MG63 (cell line): Measurements from ENCODE around the gene COLQ. TPM values are rescaled to one million over a fixed set of nuclear protein-coding genes. Genes with fewer than 3 reads are reported as not detected.
"Not testable (repeated sequence)": the region's sequence is repeated elsewhere in the genome, so short reads cannot be mapped to it uniquely, and the experiment has no call there.

ENCODE experiments used
- DNase-seq: peaks from one replicate; pipeline ENCODE4 v3.0.0-alpha.2; 2020
- H3K27me3 ChIP-seq: fragments of 250-450 bp; sonication (Bioruptor Pico); 2 replicates; pipeline ENCODE4 v1.5.1; 2020; ENCODE audit warnings: mild to moderate bottlenecking, moderate library complexity
- H3K36me3 ChIP-seq: fragments of 250-450 bp; sonication (Bioruptor Pico); 2 replicates; pipeline ENCODE4 v1.5.1; 2020; ENCODE audit warnings: mild to moderate bottlenecking, moderate library complexity
- H3K4me3 ChIP-seq: fragments of 250-450 bp; sonication (Bioruptor Pico); 2 replicates; pipeline ENCODE4 v1.5.1; 2020; ENCODE audit warnings: mild to moderate bottlenecking, moderate library complexity
- H3K9me3 ChIP-seq: fragments of 250-450 bp; sonication (Bioruptor Pico); 2 replicates; pipeline ENCODE4 v1.5.1; 2020; ENCODE audit warnings: mild to moderate bottlenecking, moderate library complexity
- total RNA-seq: library from RNA; depleted of rRNA; stranded (reverse); fragments of >200 nt; shearing (Covaris generic); gene quantifications from 2 replicates; pipeline ENCODE4 v1.2.3, GENCODE V29; 2014; ENCODE audit warnings: low replicate concordance

Gene COLQ
- total RNA-seq, 1 experiment from 2014 or later = not detected

DNA sequence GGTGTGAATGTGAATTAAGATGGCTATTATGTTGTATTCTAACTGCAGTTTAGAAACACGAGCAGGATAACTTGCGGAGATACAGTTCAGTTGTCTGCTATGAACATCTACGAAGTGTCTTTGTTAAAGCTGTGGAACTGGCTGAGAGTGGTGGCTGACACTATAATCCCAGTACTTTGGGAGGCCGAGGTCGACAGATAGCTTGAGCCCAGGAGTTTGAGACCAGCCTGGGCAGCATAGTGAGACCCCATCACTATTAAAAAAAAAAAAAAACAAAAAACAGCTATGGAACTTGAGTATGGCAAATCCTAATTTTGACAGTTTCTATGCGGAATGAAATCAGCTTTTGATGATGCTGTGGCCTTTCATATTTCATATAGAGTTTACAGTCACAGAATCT lies 92.4 kb downstream of the COLQ start:
- H3K9me3 ChIP-seq = no peaks in the 10 kb centered on the region
- H3K36me3 ChIP-seq = peaks cover 14% of the 10 kb centered on the region
- H3K27me3 ChIP-seq = no peaks in the 10 kb centered on the region
- no peak for DNase-seq
- H3K4me3 ChIP-seq = peak overlapping the region; percentile 89

DNA sequence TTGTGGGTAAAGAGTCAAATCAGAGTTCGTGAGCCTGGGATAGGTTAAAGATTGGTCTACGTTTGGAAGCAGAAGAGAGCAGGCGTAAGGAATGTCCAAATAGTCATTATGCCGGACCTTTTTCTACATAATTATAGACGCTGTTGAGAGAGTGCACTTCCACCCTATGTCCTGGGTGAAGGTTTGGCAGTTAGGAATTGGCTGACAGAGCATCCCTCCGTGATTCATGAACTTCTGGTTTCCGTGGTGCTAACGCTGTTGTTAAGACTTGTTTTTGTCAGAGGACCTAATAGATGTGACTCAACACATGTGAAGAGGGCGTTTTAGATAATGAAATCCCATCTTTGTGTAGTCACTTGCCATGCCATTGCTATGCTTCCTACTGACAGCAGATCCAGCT lies 93.0 kb downstream of the COLQ start:
- Histone ChIP-seq H3K9me3 (no peaks in the 10 kb centered on the region), H3K27me3 (no peaks in the 10 kb centered on the region), H3K4me3 (peak overlapping the region; percentile 89), H3K36me3 (peaks cover 14% of the 10 kb centered on the region)
- peak; percentile 33 for DNase-seq

DNA sequence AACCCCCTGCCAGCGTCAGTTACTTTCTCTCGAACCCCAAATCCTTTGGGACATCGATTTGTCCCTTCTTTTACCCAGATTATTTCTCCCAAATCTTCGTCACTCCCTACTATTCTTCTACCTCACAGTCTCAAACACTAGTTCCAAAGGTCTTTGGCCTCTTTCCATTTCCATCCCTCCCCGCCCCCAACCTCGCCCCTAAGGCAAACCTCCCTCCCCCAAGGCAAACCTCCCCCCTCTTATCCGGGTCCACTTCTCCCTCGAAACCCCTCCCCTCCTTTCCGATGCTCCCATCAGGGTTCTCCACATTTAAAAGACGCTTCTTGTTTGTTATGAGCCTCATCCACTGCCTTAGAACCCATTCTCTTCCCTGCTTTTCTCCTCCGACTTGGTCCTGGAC lies 93.5 kb downstream of the COLQ start:
- H3K9me3 ChIP-seq = no peaks in the 10 kb centered on the region
- peak overlapping the region; percentile 89 for H3K4me3 ChIP-seq
- DNase-seq = no peak
- H3K36me3 ChIP-seq = peaks cover 14% of the 10 kb centered on the region
- H3K27me3 ChIP-seq = no peaks in the 10 kb centered on the region

DNA sequence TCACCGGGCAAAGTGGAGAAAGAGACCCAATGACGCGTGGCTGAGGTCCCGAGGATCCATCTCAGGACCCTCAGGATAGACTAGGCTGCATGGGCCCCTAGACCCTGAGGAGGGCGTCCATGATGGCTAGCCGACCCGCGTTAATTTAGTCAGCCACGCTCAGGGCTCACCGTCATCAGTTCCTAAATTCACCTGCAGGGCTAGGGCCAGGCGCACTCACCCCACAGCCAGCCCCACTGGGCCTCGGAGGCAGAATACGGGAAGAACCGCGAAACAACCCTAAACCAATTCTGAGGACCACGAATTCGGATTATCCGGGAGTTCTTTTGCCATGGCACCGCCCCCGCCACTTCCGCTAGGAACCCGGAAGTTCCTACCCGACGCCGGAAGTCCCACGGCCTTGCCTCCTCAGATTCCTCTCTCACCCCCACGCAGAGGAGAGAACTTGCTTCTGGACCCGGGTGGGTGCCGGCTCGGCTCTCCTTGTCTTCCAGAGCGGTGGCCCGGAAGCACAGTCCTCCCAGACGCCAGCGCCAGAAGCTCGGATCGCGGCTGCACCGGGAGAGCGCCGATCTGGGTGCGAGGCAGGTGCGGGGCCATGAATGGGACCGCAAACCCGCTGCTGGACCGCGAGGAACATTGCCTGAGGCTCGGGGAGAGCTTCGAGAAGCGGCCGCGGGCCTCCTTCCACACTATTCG lies 94.2 kb downstream of the COLQ start, which contains the start of the genes EAF1 and METTL6:
TSS of gene EAF1 (plus strand) at position 417 of the 699 bp plus-strand sequence. CDS start at position 599, 182 bp downstream.
TSS of gene METTL6 (minus strand) at position 363 of the 699 bp plus-strand sequence. CDS start 1,033 bp downstream, outside the sequence.
- Histone ChIP-seq H3K4me3 (peak within 1 kb of the TSS; percentile 89), H3K9me3 (no peaks in the 10 kb centered on the region), H3K27me3 (no peaks in the 10 kb centered on the region), H3K36me3 (peaks cover 12% of the 10 kb centered on the region)
- DNase-seq = peak; percentile 80

DNA sequence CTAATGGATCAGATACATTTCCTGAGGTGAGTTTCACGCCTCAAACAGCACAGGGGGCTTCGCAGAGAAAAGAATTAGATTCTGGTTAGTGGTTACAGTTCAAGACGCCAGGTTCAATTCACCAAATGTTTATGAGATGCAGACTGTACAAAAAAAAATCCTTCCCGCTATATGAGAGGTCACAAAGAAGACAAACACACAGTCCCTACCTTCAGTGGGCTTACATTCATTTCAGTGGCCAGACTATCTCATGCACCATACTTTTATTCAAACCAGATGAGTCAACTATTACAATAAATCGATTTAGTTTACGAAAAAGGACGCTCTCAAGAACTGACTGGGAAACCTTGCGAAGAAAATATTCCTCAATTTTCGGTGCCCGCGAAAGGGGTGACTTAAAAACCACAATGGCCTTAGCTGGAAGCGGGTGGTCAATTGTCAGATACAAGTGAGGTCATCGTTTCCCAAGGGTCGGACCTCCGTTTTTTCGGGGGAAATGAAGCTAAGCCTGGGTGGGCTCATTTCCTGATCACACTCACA lies 94.9 kb downstream of the COLQ start:
- Histone ChIP-seq H3K36me3 (peaks cover 5% of the 10 kb centered on the region; the same call in 1 of the 2 replicates), H3K27me3 (no peaks in the 10 kb centered on the region), H3K4me3 (peak overlapping the region; percentile 89), H3K9me3 (no peaks in the 10 kb centered on the region)
- no peak for DNase-seq

DNA sequence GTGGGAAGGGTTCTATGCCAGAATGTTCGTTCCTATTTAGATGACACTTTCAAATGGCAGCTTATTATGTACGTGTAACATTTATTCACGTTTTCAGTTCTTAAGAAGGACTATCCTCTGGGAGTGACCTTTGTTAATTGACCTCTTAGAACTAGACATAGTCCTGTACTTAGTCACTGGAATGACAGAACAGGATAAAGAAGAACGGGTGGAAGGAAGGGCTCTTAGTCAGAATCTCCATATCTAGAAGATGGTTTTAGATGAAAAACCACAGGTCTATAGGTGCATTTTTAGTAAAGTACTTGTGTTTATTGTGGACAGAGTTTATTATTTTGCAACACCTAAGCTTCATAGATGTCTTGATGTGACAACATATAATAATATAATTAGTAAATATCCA lies 100.6 kb downstream of the COLQ start:
- H3K36me3 ChIP-seq = peaks cover 3% of the 10 kb centered on the region; the same call in 1 of the 2 replicates
- H3K4me3 ChIP-seq = no peak overlapping the region
- no peaks in the 10 kb centered on the region for H3K27me3 ChIP-seq
- no peak for DNase-seq
- no peaks in the 10 kb centered on the region for H3K9me3 ChIP-seq

DNA sequence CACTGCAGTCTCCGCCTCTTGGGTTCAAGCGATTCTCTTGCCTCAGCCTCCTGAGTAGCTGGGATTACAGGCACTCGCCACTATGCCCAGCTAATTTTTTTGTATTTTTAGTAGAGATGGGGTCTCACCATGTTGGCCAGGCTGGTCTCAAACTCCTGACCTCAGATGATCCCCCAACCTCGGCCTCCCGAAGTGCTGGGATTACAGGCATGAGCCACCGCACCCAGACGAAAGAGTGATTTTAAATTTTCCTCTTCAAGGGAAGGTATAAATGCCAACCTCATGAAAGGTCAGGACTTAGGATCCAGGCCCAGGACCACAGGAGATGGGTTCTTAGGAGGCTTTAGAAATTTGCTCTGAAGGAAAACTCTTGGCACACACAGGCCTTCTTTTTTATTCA lies 110.5 kb downstream of the COLQ start:
- H3K4me3 ChIP-seq, H3K9me3 ChIP-seq, H3K36me3 ChIP-seq, H3K27me3 ChIP-seq, DNase-seq: not testable (repeated sequence)

DNA sequence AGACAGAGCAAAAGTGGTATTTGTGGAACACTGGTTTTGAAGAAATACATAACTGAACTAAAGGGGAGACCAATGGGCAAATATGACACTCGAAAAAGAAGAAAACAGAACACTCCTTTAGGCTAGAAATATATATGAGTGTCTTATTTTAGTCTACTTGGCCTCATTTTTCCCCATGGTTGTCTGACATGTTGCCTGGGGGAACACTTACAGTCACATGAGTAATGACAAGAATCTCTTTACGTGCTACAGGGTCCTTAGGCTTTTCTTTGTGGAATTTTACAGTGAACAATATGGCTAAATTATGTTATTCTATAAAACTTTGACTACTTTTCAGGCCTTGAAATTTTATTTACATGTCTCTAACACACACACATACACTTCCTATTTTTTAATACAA lies 111.7 kb downstream of the COLQ start:
- no peak for DNase-seq
- Histone ChIP-seq H3K9me3 (no peaks in the 10 kb centered on the region), H3K4me3 (no peak overlapping the region), H3K36me3 (peaks cover 7% of the 10 kb centered on the region), H3K27me3 (no peaks in the 10 kb centered on the region)

DNA sequence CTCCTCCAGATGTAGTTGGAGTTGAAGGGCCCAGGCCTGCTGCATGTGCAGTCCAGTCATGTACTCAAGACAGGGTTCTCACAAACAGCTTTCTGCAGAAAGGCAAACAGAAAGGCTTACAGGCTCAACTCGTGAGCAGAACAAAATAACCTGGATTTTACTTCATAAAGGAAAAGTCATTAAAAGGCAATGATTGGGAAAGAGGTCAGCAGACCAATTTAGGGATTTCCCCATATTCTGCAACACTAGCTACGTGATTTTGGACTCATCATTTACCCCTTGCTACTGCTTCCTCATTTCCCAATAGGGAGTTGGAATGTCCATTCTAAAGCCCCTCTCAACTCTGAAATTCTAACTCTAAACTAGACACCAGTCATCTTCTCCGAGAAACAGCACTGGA lies 112.3 kb downstream of the COLQ start:
- DNase-seq = no peak
- no peak overlapping the region for H3K4me3 ChIP-seq
- H3K36me3 ChIP-seq = peaks cover 4% of the 10 kb centered on the region
- no peaks in the 10 kb centered on the region for H3K9me3 ChIP-seq
- no peaks in the 10 kb centered on the region for H3K27me3 ChIP-seq

DNA sequence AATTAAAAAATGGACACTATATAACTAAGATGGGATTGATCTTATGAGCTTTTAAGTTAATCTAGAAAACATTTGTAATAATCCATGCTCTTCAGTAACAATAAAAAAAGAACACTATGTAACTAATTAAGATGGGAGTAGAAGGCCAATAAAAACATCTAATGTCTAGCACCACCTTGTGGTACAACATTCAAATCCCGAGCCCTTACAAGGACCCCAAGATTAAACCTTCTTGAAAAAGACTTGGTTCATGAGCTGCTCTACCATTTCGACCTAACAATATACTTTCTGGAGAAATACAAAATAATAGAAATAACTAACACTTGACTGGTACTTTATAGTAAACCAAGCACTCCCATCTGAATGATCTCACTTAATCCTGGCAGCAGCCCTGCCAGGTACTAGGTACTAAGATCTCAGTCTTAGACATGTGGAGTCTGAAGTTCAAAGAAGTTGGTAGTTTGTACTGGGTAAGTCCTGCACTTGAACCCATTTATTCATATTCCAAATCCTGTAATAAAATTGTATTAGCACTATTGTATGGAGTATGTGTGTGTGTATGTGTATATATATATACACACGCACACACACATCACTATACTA lies 116.0 kb downstream of the COLQ start:
- H3K9me3 ChIP-seq = no peaks in the 10 kb centered on the region
- H3K36me3 ChIP-seq = no peaks in the 10 kb centered on the region
- DNase-seq = no peak
- no peak overlapping the region for H3K4me3 ChIP-seq
- H3K27me3 ChIP-seq = no peaks in the 10 kb centered on the region

DNA sequence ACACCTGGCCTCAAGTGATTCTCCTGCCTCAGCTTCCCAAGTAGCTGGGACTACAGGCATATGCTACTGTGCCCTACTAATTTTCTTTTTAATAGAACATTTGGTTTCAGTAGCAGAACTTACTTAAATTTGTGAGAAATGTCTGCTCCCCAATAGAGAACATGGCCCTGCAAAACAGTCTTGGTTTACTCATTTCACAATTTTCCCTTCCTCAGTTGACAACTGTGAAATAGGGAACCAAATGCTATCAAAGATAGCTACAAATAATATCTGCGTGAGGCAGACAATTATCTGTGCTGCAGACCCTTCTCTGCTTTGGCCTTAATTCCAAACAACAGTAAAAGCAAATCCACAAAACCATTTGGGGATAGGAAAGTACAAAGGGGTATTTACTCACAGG lies 116.7 kb downstream of the COLQ start:
- no peak for DNase-seq
- H3K27me3 ChIP-seq = no peaks in the 10 kb centered on the region
- no peak overlapping the region for H3K4me3 ChIP-seq
- H3K36me3 ChIP-seq = no peaks in the 10 kb centered on the region
- no peaks in the 10 kb centered on the region for H3K9me3 ChIP-seq

DNA sequence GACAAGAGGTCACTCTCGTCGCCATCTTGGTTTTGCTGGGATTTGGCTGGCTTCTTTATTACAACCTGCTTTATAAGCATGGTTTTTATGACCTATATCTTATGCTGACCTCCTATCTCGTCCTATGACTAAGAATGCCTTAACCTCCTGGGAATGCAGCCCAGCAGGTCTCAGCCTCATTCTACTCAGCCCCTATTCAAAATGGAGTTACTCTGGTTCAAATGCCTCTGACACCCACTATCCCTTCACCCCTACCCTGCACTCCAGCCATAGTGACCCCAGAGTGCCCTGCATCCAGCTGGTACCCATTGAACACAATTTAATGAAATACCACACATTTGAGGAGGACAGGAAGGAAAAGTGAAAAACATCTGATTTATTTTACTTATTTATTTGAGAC lies 117.5 kb downstream of the COLQ start:
- Histone ChIP-seq H3K36me3 (no peaks in the 10 kb centered on the region), H3K4me3 (no peak overlapping the region), H3K9me3 (no peaks in the 10 kb centered on the region), H3K27me3 (no peaks in the 10 kb centered on the region)
- no peak for DNase-seq

DNA sequence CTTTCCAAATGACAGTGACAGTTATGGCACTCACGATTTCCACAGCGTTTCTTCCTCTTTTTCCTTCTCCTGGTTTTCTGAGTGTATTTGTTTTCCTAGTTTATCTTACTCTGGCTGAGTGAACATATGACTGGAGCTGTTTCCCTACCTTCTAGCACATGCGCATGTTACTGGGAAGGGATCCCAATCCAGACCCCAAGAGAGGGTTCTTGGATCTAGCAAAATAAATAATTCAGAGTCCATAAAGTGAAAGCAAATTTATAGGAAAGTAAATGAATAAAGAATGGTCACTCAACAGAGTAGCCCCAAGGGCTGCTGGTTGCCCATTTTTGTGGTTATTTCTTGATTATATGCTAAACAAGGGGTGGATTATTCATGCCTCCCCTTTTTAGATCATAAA lies 118.0 kb downstream of the COLQ start:
- no peaks in the 10 kb centered on the region for H3K9me3 ChIP-seq
- H3K27me3 ChIP-seq = no peaks in the 10 kb centered on the region
- no peak overlapping the region for H3K4me3 ChIP-seq
- DNase-seq = no peak
- H3K36me3 ChIP-seq = no peaks in the 10 kb centered on the region

DNA sequence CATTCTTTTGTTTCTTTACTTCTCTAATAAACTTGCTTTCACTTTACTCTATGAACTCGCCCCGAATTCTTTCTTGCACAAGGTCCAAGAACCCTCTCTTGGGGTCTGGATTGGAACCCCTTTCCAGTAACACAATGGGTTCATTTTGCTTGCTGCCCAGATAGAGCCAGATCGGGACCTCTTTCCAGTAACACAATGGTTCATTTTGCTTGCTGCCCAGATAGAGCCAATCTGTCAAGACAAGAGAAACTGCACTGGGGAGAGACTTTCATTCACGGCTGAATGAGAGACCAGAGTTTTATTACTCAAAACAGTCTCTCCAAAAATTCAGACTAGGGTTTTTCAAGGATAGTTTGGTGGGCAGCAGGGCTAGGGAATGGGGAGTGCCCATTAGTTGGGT lies 119.6 kb downstream of the COLQ start:
- Histone ChIP-seq H3K36me3 (no peaks in the 10 kb centered on the region), H3K4me3 (no peak overlapping the region), H3K27me3 (no peaks in the 10 kb centered on the region), H3K9me3 (no peaks in the 10 kb centered on the region)
- DNase-seq = no peak
